Activated T-helper 2 cell treated with anti-CD3 and anti-CD28 coated beads, Interferon-gamma antibody, Interleukin-2, Interleukin-4, amounts not matched to agents 10 μg/mL and 5 μg/mL and 100 μg/mL, durations not matched to agents 14 hours and 24 hours and 36 hours (primary cell): ENCODE data around the gene MEIOSIN. TPM values are rescaled to one million over a fixed set of nuclear protein-coding genes. Genes with fewer than 3 reads are reported as not detected.
"Not testable (repeated sequence)": the region's sequence is repeated elsewhere in the genome, so short reads cannot be mapped to it uniquely, and the experiment has no call there.

Experiments used
- DNase-seq: peaks from one replicate; pipeline ENCODE4 v3.0.0; 2021; ENCODE audit warnings: low spot score
- H3K27ac Mint-ChIP-seq: one replicate; pipeline ENCODE4 v1.8.0; 2021; ENCODE audit warnings: mixed read lengths
- H3K27me3 Mint-ChIP-seq: one replicate; pipeline ENCODE4 v1.8.0; 2021; ENCODE audit warnings: low read depth, mixed read lengths
- H3K36me3 Mint-ChIP-seq: one replicate; pipeline ENCODE4 v1.8.0; 2021; ENCODE audit warnings: low read depth, mixed read lengths
- H3K4me1 Mint-ChIP-seq: one replicate; pipeline ENCODE4 v1.8.0; 2021; ENCODE audit warnings: low read depth, mixed read lengths
- H3K4me3 Mint-ChIP-seq: one replicate; pipeline ENCODE4 v1.8.0; 2021; ENCODE audit warnings: low read depth, mild to moderate bottlenecking, moderate library complexity, mixed read lengths
- H3K9me3 Mint-ChIP-seq: one replicate; pipeline ENCODE4 v1.8.0; 2021; ENCODE audit warnings: mixed read lengths
- intact Hi-C: fragments of 100-400 bp; cut with micrococcal nuclease; formaldehyde crosslinking; loops from one replicate; pipeline ENCODE4 v1.15.1; 2023
- total RNA-seq: library from RNA; stranded (reverse); gene quantifications from 2 replicates; pipeline ENCODE4 v1.2.3, GENCODE V29; 2022

Gene MEIOSIN
- total RNA-seq, 1 donor from 2014 or later = not detected

GRCh38 chr19:45739498-45740439, 6.5 kb downstream of the MEIOSIN start:
- no peaks in the 10 kb centered on the region for H3K36me3 Mint-ChIP-seq

GRCh38 chr19:45742969-45743368, 9.7 kb downstream of the MEIOSIN start:
- no peak for DNase-seq
- Mint-ChIP-seq H3K36me3 (no peaks in the 10 kb centered on the region), H3K4me1 (no peaks in the 10 kb centered on the region), H3K27ac (no peak overlapping the region), H3K4me3 (no peak overlapping the region), H3K9me3 (no peaks in the 10 kb centered on the region), H3K27me3 (peaks cover 13% of the 10 kb centered on the region)
- intact Hi-C loops = no loop called here

More at GRCh38 chr19:45739498-45740439, 6.5 kb downstream of the MEIOSIN start:
- Mint-ChIP-seq H3K27ac (no peak overlapping the region), H3K27me3 (peaks cover 5% of the 10 kb centered on the region), H3K9me3 (no peaks in the 10 kb centered on the region), H3K4me3 (no peak overlapping the region), H3K4me1 (no peaks in the 10 kb centered on the region)
- no peak for DNase-seq
- intact Hi-C loops = no loop called here

- no peaks in the 10 kb centered on the region for H3K4me1 Mint-ChIP-seq
- H3K27me3 Mint-ChIP-seq = peaks cover 12% of the 10 kb centered on the region
- no peaks in the 10 kb centered on the region for H3K9me3 Mint-ChIP-seq
- DNase-seq = no peak
- H3K36me3 Mint-ChIP-seq = no peaks in the 10 kb centered on the region
- no peak overlapping the region for H3K4me3 Mint-ChIP-seq
- intact Hi-C loops = no loop called here
- no peak overlapping the region for H3K27ac Mint-ChIP-seq
Measured at GRCh38 chr19:45745606-45746005, 12.4 kb downstream of the MEIOSIN start.

DNA sequence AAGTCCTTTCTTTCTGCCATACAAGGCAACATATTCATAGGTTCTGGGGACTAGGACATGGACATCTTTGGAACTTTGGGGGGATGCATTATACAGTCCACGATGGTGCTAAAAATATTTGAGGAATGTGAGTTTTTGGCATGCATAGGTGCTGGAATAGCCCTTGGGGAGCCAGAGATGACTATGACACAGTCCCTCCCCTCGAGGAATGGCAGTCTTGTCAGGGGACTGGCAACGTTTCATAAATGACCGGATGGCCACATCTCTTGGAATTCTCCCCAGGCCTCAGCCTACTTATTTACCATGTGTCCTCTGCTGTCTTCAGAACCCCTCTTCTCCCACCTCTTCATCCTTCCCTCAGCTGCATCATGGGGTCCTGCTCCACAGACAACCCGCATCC, 13.6 kb downstream of the MEIOSIN start:
- no peaks in the 10 kb centered on the region for H3K9me3 Mint-ChIP-seq
- no peak overlapping the region for H3K4me3 Mint-ChIP-seq
- peaks cover 12% of the 10 kb centered on the region for H3K27me3 Mint-ChIP-seq
- DNase-seq = no peak
- intact Hi-C loops = no loop called here
- no peaks in the 10 kb centered on the region for H3K4me1 Mint-ChIP-seq
- H3K27ac Mint-ChIP-seq = no peak overlapping the region
- no peaks in the 10 kb centered on the region for H3K36me3 Mint-ChIP-seq

GRCh38 chr19:45747513-45747912, 14.3 kb downstream of the MEIOSIN start:
- intact Hi-C loops = no loop called here
- H3K36me3 Mint-ChIP-seq = no peaks in the 10 kb centered on the region
- no peak overlapping the region for H3K4me3 Mint-ChIP-seq
- no peaks in the 10 kb centered on the region for H3K9me3 Mint-ChIP-seq
- H3K4me1 Mint-ChIP-seq = no peaks in the 10 kb centered on the region
- DNase-seq = no peak
- no peak overlapping the region for H3K27ac Mint-ChIP-seq
- H3K27me3 Mint-ChIP-seq = peaks cover 12% of the 10 kb centered on the region

DNA sequence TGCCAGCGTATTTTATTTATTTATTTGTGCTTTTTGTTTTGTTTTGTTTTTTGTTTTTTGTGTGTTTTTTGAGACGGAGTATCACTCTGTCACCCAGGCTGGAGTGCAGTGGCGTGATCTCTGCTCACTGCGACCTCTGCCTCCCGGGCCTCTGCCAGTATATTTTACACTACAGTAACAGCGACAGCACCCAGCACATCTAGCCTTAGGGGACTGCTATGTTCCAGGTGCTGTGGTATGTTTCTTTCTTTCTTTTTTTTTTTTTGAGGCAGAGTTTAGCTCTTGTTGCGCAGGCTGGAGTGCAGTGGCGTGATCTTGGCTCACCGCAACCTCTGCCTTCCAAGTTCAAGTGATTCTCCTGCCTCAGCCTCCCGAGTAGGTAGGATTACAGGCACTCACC, 18.2 kb downstream of the MEIOSIN start:
- H3K4me3 Mint-ChIP-seq, intact Hi-C loops, H3K36me3 Mint-ChIP-seq, H3K27ac Mint-ChIP-seq, H3K27me3 Mint-ChIP-seq, H3K4me1 Mint-ChIP-seq, H3K9me3 Mint-ChIP-seq, DNase-seq: not testable (repeated sequence)

GRCh38 chr19:45752639-45753038, 19.4 kb downstream of the MEIOSIN start:
- Mint-ChIP-seq H3K4me1 (no peaks in the 10 kb centered on the region), H3K4me3 (no peak overlapping the region), H3K36me3 (no peaks in the 10 kb centered on the region), H3K9me3 (no peaks in the 10 kb centered on the region), H3K27me3 (peaks cover under 1% of the 10 kb centered on the region), H3K27ac (no peak overlapping the region)
- intact Hi-C loops = no loop called here
- no peak for DNase-seq

GRCh38 chr19:45753548-45753947, 20.3 kb downstream of the MEIOSIN start:
- no peak overlapping the region for H3K27ac Mint-ChIP-seq
- no peaks in the 10 kb centered on the region for H3K36me3 Mint-ChIP-seq
- H3K9me3 Mint-ChIP-seq = no peaks in the 10 kb centered on the region
- no peak overlapping the region for H3K4me3 Mint-ChIP-seq
- no peaks in the 10 kb centered on the region for H3K4me1 Mint-ChIP-seq
- DNase-seq = no peak
- no peaks in the 10 kb centered on the region for H3K27me3 Mint-ChIP-seq
- intact Hi-C loops = no loop called here

DNA sequence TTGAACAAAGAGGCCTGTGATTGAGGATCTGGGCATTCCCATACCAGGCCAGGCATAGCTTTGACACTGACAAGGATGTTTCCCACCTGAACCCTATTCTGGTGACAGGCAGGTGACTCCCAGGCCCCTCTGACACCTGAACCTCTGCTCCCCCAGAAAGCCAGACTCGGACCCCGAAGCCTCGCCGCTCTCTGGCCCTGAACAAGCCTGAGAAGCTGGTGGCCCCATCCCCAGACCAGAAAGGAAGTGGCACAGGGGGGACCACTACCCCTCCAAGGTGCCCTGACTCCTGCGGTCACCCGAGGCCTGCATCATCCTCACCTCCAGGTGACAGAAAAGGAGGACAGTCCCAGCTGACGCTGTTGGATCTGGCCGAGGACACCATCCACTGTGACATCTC, 21.1 kb downstream of the MEIOSIN start:
- H3K36me3 Mint-ChIP-seq = no peaks in the 10 kb centered on the region
- no peak overlapping the region for H3K4me3 Mint-ChIP-seq
- intact Hi-C loops = no loop called here
- H3K27ac Mint-ChIP-seq = no peak overlapping the region
- no peaks in the 10 kb centered on the region for H3K9me3 Mint-ChIP-seq
- no peaks in the 10 kb centered on the region for H3K4me1 Mint-ChIP-seq
- no peak for DNase-seq
- no peaks in the 10 kb centered on the region for H3K27me3 Mint-ChIP-seq

GRCh38 chr19:45757695-45758094, 24.5 kb downstream of the MEIOSIN start:
- DNase-seq = no peak
- Mint-ChIP-seq H3K4me3 (no peak overlapping the region), H3K36me3 (no peaks in the 10 kb centered on the region), H3K27me3 (no peaks in the 10 kb centered on the region), H3K4me1 (no peaks in the 10 kb centered on the region), H3K27ac (no peak overlapping the region), H3K9me3 (no peaks in the 10 kb centered on the region)
- intact Hi-C loops = no loop called here

DNA sequence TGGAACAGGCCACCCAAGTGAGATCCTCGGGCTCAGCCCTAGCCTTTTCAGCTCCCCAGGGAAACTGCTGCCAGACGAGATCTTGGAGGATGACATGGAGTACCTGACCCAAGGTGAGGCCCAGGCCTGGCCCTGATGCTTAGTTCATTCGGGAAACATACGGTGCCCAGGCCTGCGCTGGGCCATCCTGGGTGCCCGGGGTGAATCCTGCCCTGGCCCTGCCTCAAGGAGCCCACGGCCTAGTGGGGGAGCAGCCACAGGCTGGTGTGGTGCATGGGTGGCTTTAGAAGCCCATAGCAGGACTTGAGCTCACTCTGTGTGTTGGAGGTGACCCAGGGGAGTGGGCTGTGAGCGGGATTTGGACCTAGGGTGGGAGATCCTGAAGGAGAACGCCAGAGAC, 25.7 kb downstream of the MEIOSIN start:
- Mint-ChIP-seq H3K27ac (no peak overlapping the region), H3K9me3 (no peaks in the 10 kb centered on the region)

DNA sequence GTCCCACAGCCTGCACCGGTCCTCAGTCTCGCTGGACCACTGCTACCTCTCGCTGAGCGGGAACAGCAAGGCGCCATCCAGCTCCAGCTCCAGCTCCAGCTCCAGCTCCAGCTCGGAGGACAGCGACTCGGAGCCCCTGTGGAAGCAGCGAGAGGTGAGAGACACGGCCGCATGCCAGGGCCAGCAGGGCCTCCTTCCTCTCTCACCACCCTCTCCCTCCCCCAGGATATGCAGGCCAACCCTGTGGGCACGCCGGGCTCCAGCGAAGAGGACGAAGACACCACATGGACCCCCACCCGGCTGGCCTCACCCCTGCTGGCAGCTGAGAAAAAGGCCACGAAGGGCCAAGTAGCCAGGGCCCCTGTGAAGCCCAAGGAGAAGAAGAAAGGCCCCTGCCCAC, 28.5 kb downstream of the MEIOSIN start:
- Mint-ChIP-seq H3K36me3 (no peaks in the 10 kb centered on the region), H3K4me3 (no peak overlapping the region), H3K4me1 (no peaks in the 10 kb centered on the region), H3K27me3 (peaks cover 1% of the 10 kb centered on the region), H3K27ac (no peak overlapping the region), H3K9me3 (no peaks in the 10 kb centered on the region)
- no peak for DNase-seq
- intact Hi-C loops = no loop called here

More for the DNA sequence above, 25.7 kb downstream of the MEIOSIN start:
- DNase-seq = no peak
- H3K4me1 Mint-ChIP-seq = no peaks in the 10 kb centered on the region
- H3K36me3 Mint-ChIP-seq = no peaks in the 10 kb centered on the region
- intact Hi-C loops = no loop called here
- no peak overlapping the region for H3K4me3 Mint-ChIP-seq
- no peaks in the 10 kb centered on the region for H3K27me3 Mint-ChIP-seq

DNA sequence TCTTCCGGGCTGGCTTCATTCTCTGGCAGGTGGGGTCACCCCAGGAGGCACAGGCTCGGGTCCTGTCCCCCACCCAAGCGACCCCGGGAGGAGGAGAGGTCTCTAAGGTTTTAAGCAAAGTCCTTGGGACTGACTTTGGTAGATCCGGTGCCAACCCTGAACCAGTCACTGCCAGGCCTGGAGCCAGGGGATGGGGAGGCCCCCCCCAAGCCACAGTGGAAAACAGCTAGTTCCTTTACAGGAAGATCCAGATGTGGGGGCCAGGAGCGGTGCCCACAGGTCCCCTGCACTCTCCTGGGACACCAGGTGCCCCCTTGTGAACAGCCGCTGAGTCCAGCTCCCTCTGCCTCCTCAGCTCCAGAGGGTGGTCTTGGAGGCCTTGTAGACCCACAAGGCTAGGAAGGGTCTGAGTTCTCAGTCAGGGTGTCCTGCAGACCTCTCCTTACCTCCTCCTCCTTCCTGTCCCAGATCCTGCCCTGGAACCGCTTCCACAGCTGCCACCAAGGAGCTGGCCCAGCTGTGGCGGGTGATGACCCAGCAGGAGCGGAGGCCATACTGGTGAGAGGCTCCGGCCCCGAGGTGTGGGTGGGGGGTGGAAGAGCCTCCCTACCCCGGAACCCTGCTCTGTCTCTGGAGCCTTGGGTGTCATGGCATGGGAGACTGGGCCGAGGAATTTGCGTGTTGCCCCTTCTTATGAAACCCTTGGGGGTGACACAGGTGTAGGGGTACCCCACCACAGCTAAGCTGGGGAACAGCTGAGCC, 29.8 kb downstream of the MEIOSIN start:
- Mint-ChIP-seq H3K27me3 (peaks cover 6% of the 10 kb centered on the region), H3K4me3 (no peak overlapping the region), H3K36me3 (no peaks in the 10 kb centered on the region), H3K9me3 (no peaks in the 10 kb centered on the region), H3K27ac (no peak overlapping the region), H3K4me1 (no peaks in the 10 kb centered on the region)
- no peak for DNase-seq
- intact Hi-C loops = no loop called here
